ENCODE results near the gene TAOK2. TPM values are rescaled to one million over a fixed set of nuclear protein-coding genes. Genes with fewer than 3 reads are reported as not detected.

Gene TAOK2
- total RNA-seq, 4 donors from 2014 or later: 25.7 to 87.0 (median 31.4) TPM

- TF ChIP-seq CTCF (IDR thresholded peaks at IDR 0.05; ENCODE audit: low read depth): no peak
Observed at GRCh38 chr16:29943846-29944799, 29.5 kb upstream of the TAOK2 start.

- TF ChIP-seq CTCF (IDR thresholded peaks at IDR 0.05; ENCODE audit: low read depth): no peak
Observed at GRCh38 chr16:29947897-29948296, 25.8 kb upstream of the TAOK2 start.

- no peak for TF ChIP-seq CTCF (IDR thresholded peaks at IDR 0.05; ENCODE audit: low read depth)
Observed at GRCh38 chr16:29950806-29951461, 22.7 kb upstream of the TAOK2 start.

GRCh38 chr16:29951625-29952365 lies 21.9 kb upstream of the TAOK2 start:
- TF ChIP-seq CTCF (IDR thresholded peaks at IDR 0.05; ENCODE audit: low read depth): no peak

- TF ChIP-seq CTCF (IDR thresholded peaks at IDR 0.05; ENCODE audit: low read depth): no peak
Observed at GRCh38 chr16:29958756-29959155, 14.9 kb upstream of the TAOK2 start.

GRCh38 chr16:29959293-29959692 lies 14.4 kb upstream of the TAOK2 start:
- TF ChIP-seq CTCF (IDR thresholded peaks at IDR 0.05; ENCODE audit: low read depth): no peak

- no peak for TF ChIP-seq CTCF (IDR thresholded peaks at IDR 0.05; ENCODE audit: low read depth)
Observed at GRCh38 chr16:29961127-29961478, 12.6 kb upstream of the TAOK2 start.

Measured in subcutaneous adipose tissue (tissue), 4 donors.